HG03571 (cell line): ENCODE results near the gene IFT81.
"Not testable (repeated sequence)": the region's sequence is repeated elsewhere in the genome, so short reads cannot be mapped to it uniquely, and the experiment has no call there.

Source experiments
- ATAC-seq: cut with Tn5 transposase; IDR thresholded peaks from one replicate; pipeline ENCODE4 v1.9.1; 2021; ENCODE audit not compliant: unreplicated experiment

IFT81 gene

DNA sequence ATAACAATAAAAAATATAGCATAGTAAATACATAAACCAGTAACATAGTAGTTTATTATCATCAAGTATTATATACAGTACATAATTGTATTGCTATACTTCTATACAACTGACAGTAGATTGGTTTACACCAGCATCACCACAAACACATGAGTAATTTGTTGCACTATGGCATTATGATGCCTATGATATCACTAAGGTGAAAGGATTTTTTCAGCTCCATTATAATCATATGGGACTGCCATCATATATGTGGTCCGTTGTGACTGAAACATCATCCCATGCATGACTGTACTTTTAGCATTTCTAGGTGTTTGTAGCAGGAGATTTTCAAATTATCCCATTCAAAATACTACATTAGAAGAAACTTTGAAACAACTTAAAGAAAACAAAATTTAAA lies 77.8 kb downstream of the IFT81 start:
- ATAC-seq = no peak

DNA sequence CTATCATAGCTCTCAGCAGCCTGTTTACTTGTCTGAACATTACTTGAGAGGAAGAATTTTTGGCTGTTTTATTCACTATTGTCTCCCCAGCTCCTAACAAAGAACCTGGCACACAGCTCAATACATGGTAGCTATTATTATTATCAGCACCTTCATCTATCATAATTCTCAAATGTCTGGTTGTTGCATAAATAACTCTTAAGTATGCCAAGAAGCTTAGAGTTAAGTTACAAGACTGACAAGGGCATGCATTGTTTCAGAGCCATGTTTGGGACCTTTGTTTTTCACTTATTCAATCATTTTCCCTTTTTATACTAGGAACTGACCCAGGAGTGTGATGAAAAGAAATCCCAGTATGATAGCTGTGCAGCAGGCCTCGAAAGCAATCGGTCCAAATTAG lies 79.4 kb downstream of the IFT81 start:
- no peak for ATAC-seq

DNA sequence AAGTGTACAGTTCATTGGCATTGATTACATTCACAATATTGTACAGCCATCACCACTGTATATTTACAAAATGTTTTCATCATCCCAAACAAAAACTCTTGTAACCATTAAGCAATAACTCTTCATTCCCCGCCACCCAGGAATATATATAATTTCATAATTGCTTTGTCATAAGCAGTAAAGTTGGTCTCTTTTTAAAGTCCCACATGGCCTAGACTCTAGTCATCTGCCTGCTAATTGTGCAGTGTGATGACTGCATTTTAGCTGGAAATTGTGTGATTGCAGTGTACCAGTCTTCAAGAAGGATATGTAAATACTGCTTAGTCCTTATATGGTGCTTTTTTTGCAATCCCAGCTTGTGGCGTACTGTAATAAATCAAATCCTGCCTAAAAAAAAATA lies 81.8 kb downstream of the IFT81 start:
- no peak for ATAC-seq

DNA sequence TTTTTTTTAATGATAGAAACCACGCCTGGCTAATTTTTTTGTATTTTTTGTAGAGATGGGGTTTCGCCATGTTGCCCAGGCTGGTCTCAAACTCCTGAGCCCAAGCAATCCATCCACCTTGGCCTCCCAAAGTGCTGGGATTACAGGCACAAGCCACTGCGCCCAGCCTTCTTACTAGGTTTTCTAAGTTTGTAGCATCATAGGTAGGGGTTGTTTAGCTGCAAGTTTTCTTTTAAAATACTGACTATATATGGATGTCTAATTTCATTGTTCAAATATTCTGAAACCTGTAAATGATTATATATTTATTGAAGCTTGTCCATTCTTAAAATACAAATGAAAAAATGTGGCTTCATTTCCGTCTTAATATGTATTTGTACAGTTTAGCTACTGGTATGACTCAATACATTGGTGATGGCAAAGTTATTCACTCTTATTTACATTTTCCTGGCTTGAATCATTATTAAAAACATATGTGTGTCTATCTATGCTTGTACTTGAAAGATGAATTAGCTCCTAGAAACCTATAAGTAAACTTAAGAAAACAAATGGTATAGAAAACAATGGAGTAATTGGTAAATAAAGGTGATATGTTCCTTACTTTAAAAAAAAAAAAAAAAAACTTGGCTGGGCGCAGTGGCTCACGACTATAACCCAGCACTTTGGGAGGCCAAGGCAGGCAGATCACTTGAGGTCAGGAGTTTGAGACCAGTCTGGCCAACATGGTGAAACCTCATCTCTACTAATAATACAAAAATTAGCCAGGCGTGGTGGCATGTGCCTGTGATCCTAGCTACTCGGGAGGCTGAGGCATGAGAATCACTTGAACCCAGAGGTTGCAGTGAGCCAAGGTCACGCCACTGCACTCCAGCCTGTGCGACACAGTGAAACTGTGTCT lies 87.7 kb downstream of the IFT81 start:
- peak; percentile 62 for ATAC-seq

DNA sequence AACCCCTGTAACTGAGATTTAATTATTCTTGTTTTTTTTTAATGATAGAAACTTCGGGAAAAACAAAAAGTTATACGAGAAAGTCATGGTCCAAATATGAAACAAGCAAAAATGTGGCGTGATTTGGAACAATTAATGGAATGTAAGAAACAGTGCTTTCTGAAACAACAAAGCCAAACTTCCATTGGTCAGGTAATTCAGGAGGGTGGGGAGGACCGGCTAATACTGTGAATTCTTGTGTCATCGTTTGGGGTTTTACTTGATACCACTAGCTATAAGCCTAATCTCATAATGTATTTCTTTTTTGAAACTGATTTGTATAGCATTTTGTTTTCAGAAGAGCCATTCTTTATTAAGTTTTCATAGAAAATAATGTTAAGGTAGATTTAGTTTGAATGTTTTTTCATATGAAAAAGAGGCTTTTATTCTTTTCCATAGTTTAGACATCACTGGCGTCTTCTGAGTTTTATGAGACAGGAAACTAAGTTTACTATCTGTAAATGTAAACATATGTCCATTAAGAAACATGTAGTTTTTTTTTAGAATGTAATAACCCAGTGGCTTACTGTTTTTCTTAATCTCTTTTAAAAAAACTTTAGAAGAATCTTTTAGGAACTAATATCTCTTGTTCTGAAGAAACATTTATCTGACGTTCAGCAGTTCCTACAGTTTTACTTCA lies 94.0 kb downstream of the IFT81 start:
- ATAC-seq = no peak

DNA sequence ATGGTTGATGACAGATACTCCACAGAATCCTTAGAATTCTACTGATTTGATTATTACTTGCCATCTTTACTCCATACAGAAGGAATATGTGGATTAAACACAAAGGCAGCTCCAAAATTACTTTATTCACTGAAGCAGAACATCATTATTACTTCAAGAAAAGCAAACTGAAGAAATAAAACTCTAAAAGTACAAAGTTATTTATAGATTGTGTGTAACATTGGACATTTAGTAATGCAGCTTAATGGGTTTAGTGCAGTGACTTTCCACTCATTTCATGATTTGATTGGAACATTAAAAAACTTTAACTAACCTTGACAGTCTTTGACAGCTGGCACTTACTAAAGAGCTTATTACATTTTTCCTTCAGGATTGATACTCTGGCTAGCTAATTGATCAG lies 97.9 kb downstream of the IFT81 start:
- no peak for ATAC-seq

DNA sequence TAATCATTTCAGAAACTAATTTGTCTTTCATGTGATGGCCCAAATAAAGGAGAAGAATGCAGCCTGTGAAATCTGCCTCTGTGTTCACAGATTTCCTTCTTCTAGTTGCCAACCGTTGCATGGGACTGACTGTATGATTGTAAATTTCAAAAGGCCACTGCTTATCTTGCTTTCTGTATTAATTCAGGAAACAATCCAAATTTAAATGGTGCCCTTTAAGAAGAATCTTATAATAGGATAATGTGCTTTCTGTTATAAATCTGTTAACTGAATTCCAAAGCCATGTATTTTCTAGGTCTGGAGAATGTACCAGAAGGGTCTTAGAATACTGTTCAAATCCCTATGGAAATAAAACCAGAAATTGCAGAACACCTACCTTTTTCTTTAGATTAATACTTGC lies 98.3 kb downstream of the IFT81 start:
- no peak for ATAC-seq

DNA sequence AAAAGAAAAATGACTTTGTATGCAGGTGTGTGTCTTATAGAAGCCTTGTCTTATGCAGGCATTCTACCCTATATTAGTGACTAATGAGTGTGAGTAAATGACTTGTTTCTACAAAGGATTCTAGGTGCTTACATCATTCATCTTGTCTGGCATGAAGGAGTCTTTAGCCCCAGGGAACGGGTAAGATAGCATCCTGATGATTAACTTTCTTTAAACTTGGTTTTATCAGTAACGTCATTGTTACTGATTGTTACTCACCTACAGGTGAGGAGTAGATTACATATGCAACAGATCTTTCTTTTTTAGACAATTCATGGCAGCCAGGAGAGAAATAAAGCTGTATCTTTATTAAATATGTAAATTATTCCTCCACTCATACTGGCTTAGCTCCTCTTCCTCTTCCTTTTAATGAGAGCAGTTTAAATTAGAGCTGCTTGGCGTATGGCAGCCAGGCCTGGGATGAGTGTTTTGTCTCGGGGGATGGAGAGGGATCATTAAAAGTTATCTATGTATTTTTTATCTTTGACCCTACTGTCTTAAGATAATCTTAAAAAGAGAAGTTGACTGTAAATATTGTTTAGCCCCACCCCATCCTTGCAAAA lies 99.7 kb downstream of the IFT81 start:
- ATAC-seq = no peak

DNA sequence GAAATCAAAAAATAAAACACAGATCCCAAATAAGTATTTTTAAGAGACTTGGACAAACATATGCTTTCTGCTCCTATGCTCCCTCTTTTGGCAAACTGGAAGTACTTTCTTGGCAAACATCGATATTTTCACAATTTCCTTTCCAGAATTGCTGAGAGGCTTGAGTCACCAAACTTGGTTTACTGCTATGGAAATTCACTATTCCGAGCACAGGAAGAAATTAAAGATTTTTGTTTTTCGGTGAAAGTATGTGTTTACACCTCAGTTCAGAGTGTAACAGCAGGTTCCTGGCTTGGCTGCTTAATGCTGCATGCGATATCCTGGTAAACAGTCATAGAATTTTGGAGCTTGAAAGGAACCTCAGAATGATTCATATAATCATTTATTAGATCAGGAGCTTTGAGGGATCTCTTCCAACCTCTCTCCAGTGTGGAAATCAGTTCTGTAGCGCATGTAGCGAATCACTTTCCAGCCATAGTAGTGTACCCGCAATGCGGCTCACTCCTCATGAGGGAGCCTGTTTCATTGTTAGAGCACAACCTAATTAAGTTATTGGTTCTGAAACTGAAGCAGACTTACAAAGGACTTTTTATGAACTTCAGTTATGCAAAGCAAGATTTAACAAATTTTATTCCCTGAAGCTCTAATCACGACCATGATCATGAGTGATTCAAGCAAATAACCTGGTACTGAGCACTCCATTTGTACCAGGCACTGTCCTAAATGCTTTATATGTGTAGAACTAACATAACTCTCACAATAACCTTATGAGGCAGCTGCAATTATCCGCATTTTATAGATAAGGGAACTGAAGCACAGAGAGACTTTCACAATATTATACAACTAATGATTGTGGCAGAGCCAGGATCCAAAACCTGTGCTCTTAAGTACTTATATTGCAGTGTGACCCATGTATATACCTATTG lies 100.5 kb downstream of the IFT81 start:
- no peak for ATAC-seq

DNA sequence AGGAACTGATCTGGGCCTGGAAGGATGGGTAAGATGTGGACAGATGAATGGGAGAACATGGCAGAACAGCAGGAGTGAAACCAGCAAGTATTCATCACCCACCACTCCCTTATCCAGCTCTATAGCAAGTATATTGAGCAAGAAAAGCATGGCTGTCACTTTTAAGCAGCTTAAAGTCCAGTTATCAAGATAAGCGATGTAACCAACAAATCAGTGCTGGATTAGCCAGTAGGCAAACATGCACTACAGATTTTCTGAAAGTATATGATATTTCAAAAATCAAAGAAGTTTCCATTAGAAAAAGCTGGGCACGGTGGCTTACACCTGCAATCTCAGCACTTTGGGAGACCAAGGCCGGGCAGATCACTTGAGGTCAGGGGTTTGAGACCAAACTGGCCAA lies 103.0 kb downstream of the IFT81 start:
- ATAC-seq = no peak

DNA sequence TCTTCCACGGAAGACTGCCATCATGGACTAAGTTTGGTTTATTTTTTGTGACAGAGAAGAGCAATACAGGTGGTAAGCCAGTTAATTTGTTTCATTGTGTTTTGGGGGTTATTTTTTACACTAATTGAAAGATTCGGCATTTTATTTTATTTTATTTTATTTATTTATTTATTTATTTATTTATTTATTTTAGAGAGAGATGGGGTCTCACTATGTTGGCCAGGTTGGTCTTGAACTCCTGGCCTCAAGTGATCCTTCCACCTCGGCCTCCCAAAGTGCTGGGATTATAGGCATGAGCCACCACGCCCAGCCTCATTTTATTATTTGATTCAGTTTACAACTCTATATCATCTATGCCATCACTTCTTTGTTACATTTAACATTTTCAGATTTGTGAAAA lies 104.2 kb downstream of the IFT81 start:
- not testable (repeated sequence) for ATAC-seq

DNA sequence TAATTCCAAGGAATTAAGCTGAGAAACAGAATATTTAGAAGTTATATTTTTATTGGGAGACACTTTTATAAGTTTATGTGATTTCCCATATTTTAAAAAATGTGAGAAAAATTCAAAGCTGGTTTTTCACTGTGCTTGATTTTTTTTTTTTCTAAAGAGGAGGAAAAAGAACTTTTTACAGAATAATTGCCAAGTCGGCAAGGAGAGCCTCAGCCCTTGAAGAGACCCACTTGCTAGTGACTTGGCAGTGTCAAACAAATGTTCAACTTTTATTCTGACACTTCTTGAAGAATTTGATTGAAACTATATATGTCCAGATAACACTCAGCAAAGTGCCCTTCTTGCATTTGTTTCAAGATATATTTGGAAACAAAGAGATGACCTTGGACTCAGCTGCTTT lies 104.6 kb downstream of the IFT81 start:
- ATAC-seq = no peak

DNA sequence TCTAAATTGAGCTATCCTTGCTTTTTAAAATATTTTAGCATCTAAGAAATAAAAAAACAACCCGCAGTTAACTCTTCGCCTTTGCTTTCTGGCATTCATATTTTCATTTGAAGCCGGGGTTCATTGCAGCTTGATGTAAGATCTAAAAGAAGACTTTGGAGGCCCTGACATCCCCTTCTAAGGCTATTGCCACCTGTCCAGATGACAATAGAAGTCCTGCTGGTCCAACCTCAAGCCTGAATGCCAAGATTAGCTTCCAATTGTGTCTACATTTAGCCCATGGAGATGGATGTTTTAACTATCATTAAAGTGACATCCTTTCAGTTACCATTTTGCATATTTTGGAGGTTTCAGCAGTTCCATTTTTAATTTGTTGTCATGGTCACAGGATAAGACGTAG lies 105.3 kb downstream of the IFT81 start:
- no peak for ATAC-seq

DNA sequence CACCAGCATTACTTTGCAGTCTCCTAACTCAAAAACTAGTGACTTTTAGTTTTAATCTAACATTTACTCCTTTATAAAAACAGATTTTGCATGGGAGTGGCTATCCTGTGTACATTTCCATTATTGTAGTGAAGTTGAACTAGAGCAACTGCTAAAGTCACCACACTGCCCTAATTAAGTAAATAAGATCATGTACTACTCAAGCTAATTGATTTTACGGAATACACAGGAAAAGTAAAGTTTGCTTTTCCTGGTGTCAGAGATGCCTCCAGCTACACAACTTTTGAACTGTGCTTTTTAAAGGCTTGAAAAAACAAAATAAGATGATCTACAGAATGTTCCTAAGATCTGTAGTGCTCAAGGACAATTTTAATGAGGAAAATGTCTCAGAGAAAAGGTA lies 106.5 kb downstream of the IFT81 start:
- ATAC-seq = no peak

DNA sequence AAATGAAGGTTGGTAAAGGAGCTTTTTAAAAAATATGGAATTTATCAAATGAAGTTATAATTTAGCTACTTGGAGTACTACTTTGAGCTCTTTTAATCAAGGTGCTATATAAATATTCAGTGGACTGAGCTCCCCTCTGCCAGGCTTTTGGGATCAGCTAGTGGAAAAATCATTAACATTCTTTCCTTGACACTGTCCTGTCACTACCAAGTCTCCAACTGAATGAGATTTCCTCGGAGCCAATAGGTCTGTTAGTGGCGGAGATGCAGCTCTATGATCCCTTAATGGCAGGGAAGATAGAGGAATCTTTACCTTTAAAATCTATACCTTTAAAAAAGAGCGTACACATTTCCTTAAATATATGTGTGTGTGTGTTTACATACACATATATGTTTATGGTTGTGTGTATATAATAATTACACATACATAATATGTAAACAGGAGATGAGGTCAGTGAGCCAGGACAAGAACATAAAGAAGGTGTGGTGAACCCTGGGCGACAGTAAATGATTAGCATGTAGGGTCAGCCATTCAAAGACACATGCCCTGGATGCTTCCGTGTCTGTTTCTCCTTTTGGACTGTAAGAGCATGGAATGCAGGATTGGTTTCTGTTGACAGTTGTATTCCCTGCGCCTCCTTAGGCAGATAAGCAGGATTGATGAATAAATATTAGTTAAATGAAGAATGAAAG lies 109.2 kb downstream of the IFT81 start:
- ATAC-seq = no peak

DNA sequence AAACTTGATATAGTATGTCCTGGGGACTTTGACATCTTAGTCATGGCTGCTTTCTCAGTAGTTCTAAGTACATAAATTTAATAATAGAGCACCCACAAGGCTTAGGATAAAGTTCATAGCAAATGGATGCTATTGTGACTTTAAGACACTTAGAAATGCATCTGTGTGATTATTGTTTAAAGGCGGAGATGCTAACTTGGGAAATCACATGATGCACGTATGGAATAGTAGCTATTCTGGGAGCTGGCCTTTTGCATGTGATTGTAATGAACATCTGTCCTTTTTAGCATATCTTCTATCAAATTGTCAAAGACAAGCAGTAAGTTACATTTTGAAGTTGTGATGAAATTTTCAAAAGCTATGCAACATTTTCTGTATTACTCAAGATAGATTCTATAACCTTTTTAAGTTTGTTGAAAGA lies 110.2 kb downstream of the IFT81 start:
- no peak for ATAC-seq

DNA sequence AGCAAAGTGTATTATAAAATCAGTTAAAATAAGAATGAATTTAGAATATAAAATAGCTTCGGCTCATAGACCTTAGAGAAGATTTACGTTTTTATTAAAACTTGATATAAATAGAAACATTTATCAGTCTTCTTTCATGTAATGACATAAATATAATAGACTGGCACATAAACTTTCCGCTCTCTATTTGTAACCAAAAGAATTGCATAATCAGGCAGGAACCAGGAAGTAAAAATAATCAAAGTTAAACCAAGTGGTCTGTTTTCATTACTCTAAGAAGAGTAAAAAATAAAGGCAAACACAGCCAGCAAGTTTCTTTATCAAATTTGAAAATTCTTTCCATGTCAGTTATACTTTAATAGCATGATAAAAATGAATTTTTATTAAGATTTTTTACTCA lies 110.6 kb downstream of the IFT81 start:
- ATAC-seq = no peak

DNA sequence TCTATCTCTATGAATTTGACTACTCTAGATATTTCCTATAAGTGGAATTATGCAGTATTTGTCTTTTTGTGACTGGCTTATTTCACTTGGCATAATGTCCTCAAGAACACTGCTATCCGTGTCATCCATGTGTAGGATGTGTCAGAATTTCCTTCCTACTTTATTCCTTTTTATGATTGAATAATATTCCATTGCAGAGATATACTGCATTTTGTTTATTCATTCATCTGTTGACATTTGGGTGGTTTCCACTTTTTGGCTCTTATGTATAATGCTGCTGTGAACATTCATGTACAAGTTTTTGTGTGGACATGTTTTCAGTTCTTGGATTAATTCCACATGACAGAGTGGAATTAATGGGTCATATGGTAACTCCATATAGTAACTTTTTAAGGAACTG lies 111.2 kb downstream of the IFT81 start:
- no peak for ATAC-seq

DNA sequence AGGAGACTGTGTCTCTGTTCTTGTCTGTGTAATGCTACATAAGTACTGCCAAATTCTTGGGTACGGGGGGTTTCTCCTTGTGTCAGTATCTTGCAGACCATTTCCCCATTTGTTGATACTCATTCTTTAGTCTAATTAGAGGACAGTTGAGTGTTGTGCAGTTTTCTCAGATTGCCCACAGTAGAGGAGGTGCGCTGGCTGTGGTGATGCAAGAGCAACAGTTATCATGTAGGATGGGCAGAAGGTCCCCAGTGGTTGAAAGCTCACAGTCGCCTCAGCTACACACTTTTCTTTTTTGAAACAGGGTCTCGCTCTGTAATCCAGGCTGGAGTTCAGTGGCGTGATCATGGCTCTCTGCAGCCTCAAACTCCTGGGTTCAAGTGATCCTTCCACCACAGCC lies 119.1 kb downstream of the IFT81 start:
- no peak for ATAC-seq

DNA sequence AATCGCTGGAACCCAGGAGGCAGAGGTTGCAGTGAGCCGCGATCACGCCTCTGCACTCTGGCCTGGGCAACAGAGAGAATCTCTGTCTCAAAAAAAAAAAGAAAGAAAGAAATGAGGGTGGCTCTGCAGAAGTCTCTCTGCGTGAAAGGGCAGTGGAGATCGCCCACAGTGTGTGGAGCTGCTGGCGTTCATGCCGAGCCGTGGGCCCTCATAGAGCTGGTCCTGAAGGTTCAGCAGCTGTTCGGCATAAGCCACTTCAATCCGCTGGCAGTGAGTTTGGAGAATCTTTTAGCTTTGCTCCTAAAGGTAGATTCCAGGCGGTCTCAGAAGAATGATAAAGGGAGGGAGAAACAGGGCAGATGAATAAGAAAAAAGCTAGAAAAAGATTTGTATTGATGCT lies 120.2 kb downstream of the IFT81 start:
- ATAC-seq = no peak
